22Rv1 (cell line): ENCODE results near the gene MMP23B.

Experiments used
- ZFX ChIP-seq: fragments of 450-650 bp; IDR thresholded peaks from 2 replicates; pipeline ENCODE4 v1.6.1; 2017; ENCODE audit warnings: antibody characterized with exemption, borderline replicate concordance
- TF ChIP-seq, protein P1 (sequence below): fragments of 450-650 bp; IDR thresholded peaks from 2 replicates; pipeline ENCODE4 v1.5.1; 2017; ENCODE audit warnings: mild to moderate bottlenecking

DNA sequence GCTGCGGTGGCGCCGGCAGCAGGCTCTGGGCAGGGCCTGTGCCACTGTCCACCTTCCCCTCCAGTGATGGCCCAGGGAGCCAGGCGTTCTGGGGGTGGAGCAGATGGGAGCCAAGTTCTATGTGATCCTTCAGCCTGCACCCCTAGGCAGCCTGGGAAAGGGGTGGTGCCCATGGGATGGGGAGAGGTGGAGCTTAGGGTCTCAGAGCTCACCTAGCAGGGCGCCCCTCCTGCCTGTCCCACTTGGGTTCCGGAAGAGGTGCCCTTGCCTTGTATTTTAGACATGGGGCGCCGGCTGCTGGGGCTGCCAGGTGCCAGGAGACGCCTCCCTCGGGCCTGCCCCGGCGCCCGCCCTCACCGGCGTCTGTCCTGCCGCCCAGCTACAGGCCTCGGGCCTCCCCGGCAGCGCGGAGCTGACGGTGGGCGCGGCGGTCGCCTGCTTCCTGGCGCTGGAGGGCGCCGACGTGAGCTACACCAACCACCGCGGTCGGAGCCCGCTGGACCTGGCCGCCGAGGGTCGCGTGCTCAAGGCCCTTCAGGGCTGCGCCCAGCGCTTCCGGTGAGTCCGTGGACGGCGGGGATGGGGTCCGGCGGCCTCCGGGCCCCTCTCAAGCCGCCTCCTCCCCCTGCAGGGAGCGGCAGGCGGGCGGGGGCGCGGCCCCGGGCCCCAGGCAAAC, 3.1 kb upstream of the MMP23B start:
- TF ChIP-seq, protein P1, sequence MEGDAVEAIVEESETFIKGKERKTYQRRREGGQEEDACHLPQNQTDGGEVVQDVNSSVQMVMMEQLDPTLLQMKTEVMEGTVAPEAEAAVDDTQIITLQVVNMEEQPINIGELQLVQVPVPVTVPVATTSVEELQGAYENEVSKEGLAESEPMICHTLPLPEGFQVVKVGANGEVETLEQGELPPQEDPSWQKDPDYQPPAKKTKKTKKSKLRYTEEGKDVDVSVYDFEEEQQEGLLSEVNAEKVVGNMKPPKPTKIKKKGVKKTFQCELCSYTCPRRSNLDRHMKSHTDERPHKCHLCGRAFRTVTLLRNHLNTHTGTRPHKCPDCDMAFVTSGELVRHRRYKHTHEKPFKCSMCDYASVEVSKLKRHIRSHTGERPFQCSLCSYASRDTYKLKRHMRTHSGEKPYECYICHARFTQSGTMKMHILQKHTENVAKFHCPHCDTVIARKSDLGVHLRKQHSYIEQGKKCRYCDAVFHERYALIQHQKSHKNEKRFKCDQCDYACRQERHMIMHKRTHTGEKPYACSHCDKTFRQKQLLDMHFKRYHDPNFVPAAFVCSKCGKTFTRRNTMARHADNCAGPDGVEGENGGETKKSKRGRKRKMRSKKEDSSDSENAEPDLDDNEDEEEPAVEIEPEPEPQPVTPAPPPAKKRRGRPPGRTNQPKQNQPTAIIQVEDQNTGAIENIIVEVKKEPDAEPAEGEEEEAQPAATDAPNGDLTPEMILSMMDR: no peak
- no peak for TF ChIP-seq ZFX
